Measurements from ENCODE around the gene CYB5R2. TPM values are rescaled to one million over a fixed set of nuclear protein-coding genes. Genes with fewer than 3 reads are reported as not detected.
A peak's percentile ranks its signal among the peaks of the same experiment; 100 is the strongest.

CYB5R2 gene
- total and polyA plus RNA-seq, 2 donors (not counting 1 experiment from before 2014, with no cell fraction given): 16.2 to 22.5 TPM

DNA sequence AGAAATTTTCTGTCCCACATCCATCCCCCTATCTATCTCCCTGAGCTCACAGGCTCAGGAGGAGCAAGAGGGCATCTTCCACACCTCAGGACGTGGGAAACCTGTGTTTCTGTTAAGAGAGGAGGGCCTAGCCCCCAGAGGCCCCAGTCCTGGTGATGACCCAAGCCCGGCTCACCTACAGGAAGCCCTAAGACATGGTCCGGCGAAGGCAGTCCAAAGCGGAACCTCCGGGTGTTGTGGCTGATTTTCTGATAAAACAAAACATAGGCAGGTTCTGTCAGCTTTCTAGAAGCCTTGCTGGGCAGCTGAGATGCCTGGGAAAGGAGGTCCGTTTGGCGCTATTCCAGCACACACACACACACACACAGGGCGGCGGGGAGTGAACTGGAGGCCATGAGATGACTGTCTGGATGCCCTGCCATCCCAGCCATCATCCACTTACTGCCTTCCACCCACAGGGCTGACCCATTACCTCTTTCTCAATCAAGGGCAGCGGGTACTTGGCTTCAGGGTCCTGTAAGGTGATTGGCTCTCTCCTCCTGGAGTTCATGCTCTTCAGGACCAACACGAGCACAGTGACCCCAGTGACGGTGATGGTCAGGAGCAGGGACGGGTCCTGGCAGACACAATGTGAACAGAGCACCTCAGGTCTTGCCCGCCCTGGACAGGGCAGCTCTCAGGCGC lies 882 bp downstream of the CYB5R2 start:
- TF ChIP-seq, protein P1, sequence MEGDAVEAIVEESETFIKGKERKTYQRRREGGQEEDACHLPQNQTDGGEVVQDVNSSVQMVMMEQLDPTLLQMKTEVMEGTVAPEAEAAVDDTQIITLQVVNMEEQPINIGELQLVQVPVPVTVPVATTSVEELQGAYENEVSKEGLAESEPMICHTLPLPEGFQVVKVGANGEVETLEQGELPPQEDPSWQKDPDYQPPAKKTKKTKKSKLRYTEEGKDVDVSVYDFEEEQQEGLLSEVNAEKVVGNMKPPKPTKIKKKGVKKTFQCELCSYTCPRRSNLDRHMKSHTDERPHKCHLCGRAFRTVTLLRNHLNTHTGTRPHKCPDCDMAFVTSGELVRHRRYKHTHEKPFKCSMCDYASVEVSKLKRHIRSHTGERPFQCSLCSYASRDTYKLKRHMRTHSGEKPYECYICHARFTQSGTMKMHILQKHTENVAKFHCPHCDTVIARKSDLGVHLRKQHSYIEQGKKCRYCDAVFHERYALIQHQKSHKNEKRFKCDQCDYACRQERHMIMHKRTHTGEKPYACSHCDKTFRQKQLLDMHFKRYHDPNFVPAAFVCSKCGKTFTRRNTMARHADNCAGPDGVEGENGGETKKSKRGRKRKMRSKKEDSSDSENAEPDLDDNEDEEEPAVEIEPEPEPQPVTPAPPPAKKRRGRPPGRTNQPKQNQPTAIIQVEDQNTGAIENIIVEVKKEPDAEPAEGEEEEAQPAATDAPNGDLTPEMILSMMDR (conservative IDR thresholded peaks at IDR 0.05 in 1 of 2, IDR thresholded peaks at IDR 0.05 in 1 of 2; ENCODE audit: low read depth in 1 of 2, low read length in 2 of 2): no peak
- TF ChIP-seq EZH2 (IDR thresholded peaks at IDR 0.05; ENCODE audit: low read length, missing control alignments): no peak

DNA sequence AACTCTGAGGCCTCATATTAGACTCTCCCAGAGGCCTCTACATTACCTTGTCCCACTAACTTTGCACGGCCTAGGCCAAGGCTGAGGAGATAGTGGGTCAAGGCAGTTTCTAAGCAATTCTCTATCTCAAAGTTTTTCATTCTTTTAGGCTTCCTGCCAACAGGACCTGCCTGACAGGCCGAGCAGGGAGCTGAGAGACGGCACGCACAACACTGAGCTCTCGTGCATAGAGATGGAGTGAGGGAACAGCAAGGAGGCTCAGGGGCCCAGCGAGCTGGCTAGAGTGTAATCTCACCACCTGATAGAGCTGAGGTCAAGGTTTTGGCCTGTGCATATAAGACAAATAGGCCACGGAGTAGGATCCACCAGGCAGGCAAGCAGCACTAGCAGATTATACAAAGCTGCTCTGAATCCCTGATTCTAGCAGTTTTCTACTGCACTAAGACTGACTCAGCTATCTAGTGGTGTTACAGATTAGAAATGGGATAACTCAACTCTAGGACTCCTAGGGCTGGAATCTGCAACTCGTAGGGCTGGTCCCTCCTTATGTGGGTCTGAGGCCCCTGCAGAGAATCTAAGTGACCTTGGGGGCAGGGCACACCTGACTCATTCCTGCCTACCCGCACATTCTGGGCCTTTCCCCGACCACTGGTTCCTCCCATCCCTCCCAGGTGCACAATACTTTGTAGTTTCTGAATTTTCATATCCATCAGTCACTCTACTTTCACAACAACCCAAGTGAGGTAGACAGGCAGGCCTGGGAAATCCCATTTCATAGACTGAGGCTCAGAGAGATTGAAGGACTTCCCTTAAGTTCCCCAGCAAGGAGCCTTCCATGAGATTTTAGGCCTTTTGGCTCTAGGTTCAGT lies 1.7 kb downstream of the CYB5R2 start:
- no peak overlapping the region for H2AFZ ChIP-seq (ENCODE audit: low read length)
- no peaks in the 10 kb centered on the region for H3K79me2 ChIP-seq (ENCODE audit: control insufficient read depth, insufficient read depth, low read length)
- H3K4me3 ChIP-seq (replicated peaks in 1 of 4; ENCODE audit: control extremely low read depth in 1 of 4, insufficient read depth in 1 of 4, low read depth in 3 of 4, low read length in 4 of 4): no peak overlapping the region
- H3K9ac ChIP-seq (ENCODE audit: insufficient read depth, low read length): no peak overlapping the region
- H3K4me2 ChIP-seq (ENCODE audit: extremely low read depth, insufficient read depth, low read length): no peak overlapping the region
- H3K36me3 ChIP-seq (ENCODE audit: control insufficient read depth, insufficient read depth, low read length): no peaks in the 10 kb centered on the region
- no peak overlapping the region for H3K27ac ChIP-seq (ENCODE audit: insufficient read depth, low read length)
- H3K4me1 ChIP-seq (ENCODE audit: control insufficient read depth, extremely low read depth, insufficient read depth, low read length): no peaks in the 10 kb centered on the region
- H4K20me1 ChIP-seq (ENCODE audit: control insufficient read depth, extremely low read depth, insufficient read depth, low read length): no peaks in the 10 kb centered on the region
- no peaks in the 10 kb centered on the region for H3K9me3 ChIP-seq (ENCODE audit: control insufficient read depth, insufficient read depth, low read depth, low read length)
- no peak for DNase-seq (ENCODE audit: low read depth in 2 of 2)
- H3K27me3 ChIP-seq (ENCODE audit: control insufficient read depth, insufficient read depth, low read length): no peaks in the 10 kb centered on the region
- TF ChIP-seq EZH2 (IDR thresholded peaks at IDR 0.05; ENCODE audit: low read length, missing control alignments): no peak
- TF ChIP-seq, protein P1 (conservative IDR thresholded peaks at IDR 0.05 in 1 of 2, IDR thresholded peaks at IDR 0.05 in 1 of 2; ENCODE audit: low read depth in 1 of 2, low read length in 2 of 2): no peak

More for the DNA sequence above, 882 bp downstream of the CYB5R2 start:
- Histone ChIP-seq H3K4me3 (replicated peaks in 1 of 4; ENCODE audit: control extremely low read depth in 1 of 4, insufficient read depth in 1 of 4, low read depth in 3 of 4, low read length in 4 of 4) (peak overlapping the region in 2 of 4 experiments; percentile 52 to 63), H3K9ac (ENCODE audit: insufficient read depth, low read length) (no peak overlapping the region), H3K36me3 (ENCODE audit: control insufficient read depth, insufficient read depth, low read length) (no peaks in the 10 kb centered on the region), H3K4me2 (ENCODE audit: extremely low read depth, insufficient read depth, low read length) (peak overlapping the region; percentile 13), H3K27ac (ENCODE audit: insufficient read depth, low read length) (no peak overlapping the region), H3K27me3 (ENCODE audit: control insufficient read depth, insufficient read depth, low read length) (no peaks in the 10 kb centered on the region), H3K79me2 (ENCODE audit: control insufficient read depth, insufficient read depth, low read length) (no peaks in the 10 kb centered on the region), H2AFZ (ENCODE audit: low read length) (no peak overlapping the region), H3K4me1 (ENCODE audit: control insufficient read depth, extremely low read depth, insufficient read depth, low read length) (no peaks in the 10 kb centered on the region), H4K20me1 (ENCODE audit: control insufficient read depth, extremely low read depth, insufficient read depth, low read length) (no peaks in the 10 kb centered on the region), H3K9me3 (ENCODE audit: control insufficient read depth, insufficient read depth, low read depth, low read length) (no peaks in the 10 kb centered on the region)
- DNase-seq (ENCODE audit: low read depth in 2 of 2): no peak

DNA sequence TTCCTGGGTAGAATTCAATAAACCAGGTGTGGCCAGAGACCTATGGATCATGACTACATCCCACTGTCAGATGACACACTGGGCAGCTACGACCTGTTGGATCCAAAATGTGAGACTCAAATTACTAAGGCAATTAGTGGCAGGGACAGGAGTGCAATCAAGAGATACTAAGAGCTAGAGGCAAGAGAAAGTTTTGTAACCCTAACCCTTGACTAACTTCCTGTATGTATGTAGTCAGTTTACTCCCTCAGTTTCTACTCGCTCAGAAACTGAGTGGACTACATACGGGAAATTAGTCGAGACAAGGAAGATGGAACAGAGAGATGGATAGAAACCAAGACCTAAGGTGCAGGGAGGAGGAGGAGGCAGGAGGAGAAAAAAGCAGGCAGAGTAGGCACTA lies 2.7 kb downstream of the CYB5R2 start:
- no peak for TF ChIP-seq EZH2 (IDR thresholded peaks at IDR 0.05; ENCODE audit: low read length, missing control alignments)
- TF ChIP-seq, protein P1 (conservative IDR thresholded peaks at IDR 0.05 in 1 of 2, IDR thresholded peaks at IDR 0.05 in 1 of 2; ENCODE audit: low read depth in 1 of 2, low read length in 2 of 2): no peak
- H3K9me3 ChIP-seq (ENCODE audit: control insufficient read depth, insufficient read depth, low read depth, low read length): no peaks in the 10 kb centered on the region
- DNase-seq (ENCODE audit: low read depth in 2 of 2): no peak

More for the DNA sequence above, 2.7 kb downstream of the CYB5R2 start:
- Histone ChIP-seq H2AFZ (ENCODE audit: low read length) (no peak overlapping the region), H3K27ac (ENCODE audit: insufficient read depth, low read length) (no peak overlapping the region), H3K79me2 (ENCODE audit: control insufficient read depth, insufficient read depth, low read length) (no peaks in the 10 kb centered on the region), H3K27me3 (ENCODE audit: control insufficient read depth, insufficient read depth, low read length) (no peaks in the 10 kb centered on the region), H3K4me2 (ENCODE audit: extremely low read depth, insufficient read depth, low read length) (no peak overlapping the region), H3K36me3 (ENCODE audit: control insufficient read depth, insufficient read depth, low read length) (no peaks in the 10 kb centered on the region), H3K9ac (ENCODE audit: insufficient read depth, low read length) (no peak overlapping the region), H3K4me1 (ENCODE audit: control insufficient read depth, extremely low read depth, insufficient read depth, low read length) (no peaks in the 10 kb centered on the region), H3K4me3 (replicated peaks in 1 of 4; ENCODE audit: control extremely low read depth in 1 of 4, insufficient read depth in 1 of 4, low read depth in 3 of 4, low read length in 4 of 4) (no peak overlapping the region), H4K20me1 (ENCODE audit: control insufficient read depth, extremely low read depth, insufficient read depth, low read length) (no peaks in the 10 kb centered on the region)

Data from fibroblast of lung (primary cell).